ENCODE measurements around the gene NES. TPM values are rescaled to one million over a fixed set of nuclear protein-coding genes. Genes with fewer than 3 reads are reported as not detected.

The NES gene, protein sequence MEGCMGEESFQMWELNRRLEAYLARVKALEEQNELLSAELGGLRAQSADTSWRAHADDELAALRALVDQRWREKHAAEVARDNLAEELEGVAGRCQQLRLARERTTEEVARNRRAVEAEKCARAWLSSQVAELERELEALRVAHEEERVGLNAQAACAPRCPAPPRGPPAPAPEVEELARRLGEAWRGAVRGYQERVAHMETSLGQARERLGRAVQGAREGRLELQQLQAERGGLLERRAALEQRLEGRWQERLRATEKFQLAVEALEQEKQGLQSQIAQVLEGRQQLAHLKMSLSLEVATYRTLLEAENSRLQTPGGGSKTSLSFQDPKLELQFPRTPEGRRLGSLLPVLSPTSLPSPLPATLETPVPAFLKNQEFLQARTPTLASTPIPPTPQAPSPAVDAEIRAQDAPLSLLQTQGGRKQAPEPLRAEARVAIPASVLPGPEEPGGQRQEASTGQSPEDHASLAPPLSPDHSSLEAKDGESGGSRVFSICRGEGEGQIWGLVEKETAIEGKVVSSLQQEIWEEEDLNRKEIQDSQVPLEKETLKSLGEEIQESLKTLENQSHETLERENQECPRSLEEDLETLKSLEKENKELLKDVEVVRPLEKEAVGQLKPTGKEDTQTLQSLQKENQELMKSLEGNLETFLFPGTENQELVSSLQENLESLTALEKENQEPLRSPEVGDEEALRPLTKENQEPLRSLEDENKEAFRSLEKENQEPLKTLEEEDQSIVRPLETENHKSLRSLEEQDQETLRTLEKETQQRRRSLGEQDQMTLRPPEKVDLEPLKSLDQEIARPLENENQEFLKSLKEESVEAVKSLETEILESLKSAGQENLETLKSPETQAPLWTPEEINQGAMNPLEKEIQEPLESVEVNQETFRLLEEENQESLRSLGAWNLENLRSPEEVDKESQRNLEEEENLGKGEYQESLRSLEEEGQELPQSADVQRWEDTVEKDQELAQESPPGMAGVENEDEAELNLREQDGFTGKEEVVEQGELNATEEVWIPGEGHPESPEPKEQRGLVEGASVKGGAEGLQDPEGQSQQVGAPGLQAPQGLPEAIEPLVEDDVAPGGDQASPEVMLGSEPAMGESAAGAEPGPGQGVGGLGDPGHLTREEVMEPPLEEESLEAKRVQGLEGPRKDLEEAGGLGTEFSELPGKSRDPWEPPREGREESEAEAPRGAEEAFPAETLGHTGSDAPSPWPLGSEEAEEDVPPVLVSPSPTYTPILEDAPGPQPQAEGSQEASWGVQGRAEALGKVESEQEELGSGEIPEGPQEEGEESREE (N-terminal part only)
- 0.12 TPM for total RNA-seq (2013)
- polyA plus RNA-seq (not detected), polyA minus RNA-seq (under 0.01 and 0.08 TPM in 2 replicates), total RNA-seq (0 to 1.8 (median 0.13) reads per million in 11 experiments)

DNA sequence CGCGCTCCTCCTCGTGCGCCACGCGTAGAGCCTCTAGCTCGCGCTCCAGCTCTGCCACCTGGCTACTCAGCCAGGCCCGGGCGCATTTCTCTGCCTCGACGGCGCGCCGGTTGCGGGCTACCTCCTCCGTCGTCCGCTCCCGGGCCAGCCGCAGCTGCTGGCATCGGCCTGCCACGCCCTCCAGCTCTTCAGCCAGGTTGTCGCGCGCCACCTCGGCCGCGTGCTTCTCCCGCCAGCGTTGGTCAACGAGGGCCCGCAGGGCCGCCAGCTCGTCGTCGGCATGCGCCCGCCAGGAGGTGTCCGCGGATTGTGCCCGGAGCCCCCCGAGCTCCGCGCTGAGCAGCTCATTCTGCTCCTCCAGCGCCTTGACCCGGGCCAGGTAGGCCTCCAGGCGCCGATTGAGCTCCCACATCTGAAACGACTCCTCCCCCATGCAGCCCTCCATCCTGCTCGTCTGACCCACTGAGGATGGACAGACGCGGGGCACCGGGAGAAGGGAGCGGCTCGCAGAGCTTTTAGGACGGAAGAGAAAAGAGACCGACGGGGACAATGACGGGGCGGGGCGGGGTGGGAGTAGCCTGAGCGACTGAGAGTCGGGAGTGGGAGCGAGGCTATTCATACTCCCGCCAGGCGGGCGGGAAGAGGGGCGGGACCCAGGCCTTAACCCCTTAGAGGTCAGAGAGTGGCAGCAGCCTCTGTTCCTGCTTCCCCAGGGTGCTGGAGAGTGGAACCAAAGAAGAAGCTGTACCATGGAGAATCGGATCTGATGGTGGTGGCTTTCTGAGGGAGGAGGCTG, at the start of gene NES:
NES (minus strand) TSS at position 588 of the 796 bp plus-strand sequence; CDS start at position 445, 143 bp downstream.
- no peak within 1 kb of the TSS for H3K4me2 ChIP-seq (replicated peaks; ENCODE audit: extremely low read depth, low read length, poor library complexity, severe bottlenecking)
- TF ChIP-seq, protein P1, sequence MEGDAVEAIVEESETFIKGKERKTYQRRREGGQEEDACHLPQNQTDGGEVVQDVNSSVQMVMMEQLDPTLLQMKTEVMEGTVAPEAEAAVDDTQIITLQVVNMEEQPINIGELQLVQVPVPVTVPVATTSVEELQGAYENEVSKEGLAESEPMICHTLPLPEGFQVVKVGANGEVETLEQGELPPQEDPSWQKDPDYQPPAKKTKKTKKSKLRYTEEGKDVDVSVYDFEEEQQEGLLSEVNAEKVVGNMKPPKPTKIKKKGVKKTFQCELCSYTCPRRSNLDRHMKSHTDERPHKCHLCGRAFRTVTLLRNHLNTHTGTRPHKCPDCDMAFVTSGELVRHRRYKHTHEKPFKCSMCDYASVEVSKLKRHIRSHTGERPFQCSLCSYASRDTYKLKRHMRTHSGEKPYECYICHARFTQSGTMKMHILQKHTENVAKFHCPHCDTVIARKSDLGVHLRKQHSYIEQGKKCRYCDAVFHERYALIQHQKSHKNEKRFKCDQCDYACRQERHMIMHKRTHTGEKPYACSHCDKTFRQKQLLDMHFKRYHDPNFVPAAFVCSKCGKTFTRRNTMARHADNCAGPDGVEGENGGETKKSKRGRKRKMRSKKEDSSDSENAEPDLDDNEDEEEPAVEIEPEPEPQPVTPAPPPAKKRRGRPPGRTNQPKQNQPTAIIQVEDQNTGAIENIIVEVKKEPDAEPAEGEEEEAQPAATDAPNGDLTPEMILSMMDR (IDR thresholded peaks at IDR 0.05), result no peak
- peaks cover 0 to 11% of the 10 kb centered on the region in 2 donors for H3K9me3 ChIP-seq (replicated peaks in 1 of 2; ENCODE audit: control insufficient read depth in 1 of 2, insufficient read depth in 1 of 2, low read length in 2 of 2)
- intact Hi-C loops (cut with micrococcal nuclease), result loop anchor here (5.0 to 10.0 kb wide), 2 partner anchors 50 to 52 kb away; no protein-coding TSS in a partner anchor
- H3K27ac Mint-ChIP-seq, result peak within 1 kb of the TSS in 3 of 7 donors; percentile 20 to 65 (median 42)
- H3K4me3 Mint-ChIP-seq, result peak within 1 kb of the TSS in 1 of 2 donors; percentile 76
- DNase-seq, result no peak
- no peak within 1 kb of the TSS for H2AFZ ChIP-seq (ENCODE audit: insufficient read depth, low read depth, low read length, poor library complexity, severe bottlenecking)
- H3K27ac ChIP-seq (ENCODE audit: low read depth in 1 of 2, low read length in 2 of 2), result no peak within 1 kb of the TSS
- no peaks in the 10 kb centered on the region for H3K36me3 ChIP-seq (replicated peaks in 1 of 2; ENCODE audit: control insufficient read depth in 1 of 2, insufficient read depth in 2 of 2, low read length in 2 of 2)
- H3K9me3 Mint-ChIP-seq, result peaks cover 0 to 11% (median 2%) of the 10 kb centered on the region in 7 donors
- H3K27me3 ChIP-seq (ENCODE audit: control insufficient read depth in 2 of 2, insufficient read depth in 2 of 2, low read length in 2 of 2), result peaks cover 38 to 91% of the 10 kb centered on the region in 2 donors
- WGBS (ENCODE audit: insufficient coverage), result 3% methylated on average over 62 of the region's 70 CpGs
- no peak within 1 kb of the TSS for H3K4me3 ChIP-seq (replicated peaks in 1 of 3; ENCODE audit: low read depth in 2 of 3, low read length in 3 of 3)
- no peaks in the 10 kb centered on the region for H3K79me2 ChIP-seq (ENCODE audit: insufficient read depth, low read length)
- H3K27me3 Mint-ChIP-seq (ENCODE audit: low read depth in 3 of 3), result peaks cover 70 to 93% (median 71%) of the 10 kb centered on the region in 3 donors
- peaks cover 0 to 4% of the 10 kb centered on the region in 2 donors for H3K36me3 Mint-ChIP-seq
- no peaks in the 10 kb centered on the region for H4K20me1 ChIP-seq (ENCODE audit: insufficient read depth, low read length)
- H3K4me1 ChIP-seq (ENCODE audit: control insufficient read depth in 1 of 2, insufficient read depth in 2 of 2, low read length in 2 of 2), result peaks cover 0 to 7% of the 10 kb centered on the region in 2 donors
- H3K9ac ChIP-seq (ENCODE audit: insufficient read depth, low read length, poor library complexity, severe bottlenecking), result no peak within 1 kb of the TSS
- H3K4me1 Mint-ChIP-seq, result peaks cover 12% of the 10 kb centered on the region
